Measurements from ENCODE around the gene CEP295NL. TPM values are rescaled to one million over a fixed set of nuclear protein-coding genes. Genes with fewer than 3 reads are reported as not detected.

Gene CEP295NL
- total RNA-seq, 1 experiment from 2014 or later: 0.87 TPM

GRCh38 chr17:78893684-78894083 is 9.3 kb downstream of the CEP295NL start:
- H3K9me3 ChIP-seq (ENCODE audit: control insufficient read depth, insufficient read depth, low read depth, low read length): no peaks in the 10 kb centered on the region
- H3K27ac ChIP-seq (ENCODE audit: low read length): no peak overlapping the region
- no TSS peak for BruUV-seq (replicated peaks)
- DNase-seq (ENCODE audit: low read depth, low spot score) (no peak), ATAC-seq (no peak)
- no peaks in the 10 kb centered on the region for H3K36me3 ChIP-seq (ENCODE audit: control insufficient read depth, insufficient read depth, low read length)
- H3K4me3 ChIP-seq (ENCODE audit: low read depth in 2 of 2, low read length in 2 of 2): no peak overlapping the region
- POLR2A ChIA-PET: no interaction called here
- H3K4me1 ChIP-seq (ENCODE audit: control insufficient read depth, insufficient read depth, low read length): no peaks in the 10 kb centered on the region
- TF ChIP-seq, protein P1, sequence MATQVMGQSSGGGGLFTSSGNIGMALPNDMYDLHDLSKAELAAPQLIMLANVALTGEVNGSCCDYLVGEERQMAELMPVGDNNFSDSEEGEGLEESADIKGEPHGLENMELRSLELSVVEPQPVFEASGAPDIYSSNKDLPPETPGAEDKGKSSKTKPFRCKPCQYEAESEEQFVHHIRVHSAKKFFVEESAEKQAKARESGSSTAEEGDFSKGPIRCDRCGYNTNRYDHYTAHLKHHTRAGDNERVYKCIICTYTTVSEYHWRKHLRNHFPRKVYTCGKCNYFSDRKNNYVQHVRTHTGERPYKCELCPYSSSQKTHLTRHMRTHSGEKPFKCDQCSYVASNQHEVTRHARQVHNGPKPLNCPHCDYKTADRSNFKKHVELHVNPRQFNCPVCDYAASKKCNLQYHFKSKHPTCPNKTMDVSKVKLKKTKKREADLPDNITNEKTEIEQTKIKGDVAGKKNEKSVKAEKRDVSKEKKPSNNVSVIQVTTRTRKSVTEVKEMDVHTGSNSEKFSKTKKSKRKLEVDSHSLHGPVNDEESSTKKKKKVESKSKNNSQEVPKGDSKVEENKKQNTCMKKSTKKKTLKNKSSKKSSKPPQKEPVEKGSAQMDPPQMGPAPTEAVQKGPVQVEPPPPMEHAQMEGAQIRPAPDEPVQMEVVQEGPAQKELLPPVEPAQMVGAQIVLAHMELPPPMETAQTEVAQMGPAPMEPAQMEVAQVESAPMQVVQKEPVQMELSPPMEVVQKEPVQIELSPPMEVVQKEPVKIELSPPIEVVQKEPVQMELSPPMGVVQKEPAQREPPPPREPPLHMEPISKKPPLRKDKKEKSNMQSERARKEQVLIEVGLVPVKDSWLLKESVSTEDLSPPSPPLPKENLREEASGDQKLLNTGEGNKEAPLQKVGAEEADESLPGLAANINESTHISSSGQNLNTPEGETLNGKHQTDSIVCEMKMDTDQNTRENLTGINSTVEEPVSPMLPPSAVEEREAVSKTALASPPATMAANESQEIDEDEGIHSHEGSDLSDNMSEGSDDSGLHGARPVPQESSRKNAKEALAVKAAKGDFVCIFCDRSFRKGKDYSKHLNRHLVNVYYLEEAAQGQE (IDR thresholded peaks at IDR 0.05; ENCODE audit: insufficient read depth in 1 of 2, low read depth in 2 of 2, low read length in 1 of 2): no peak
- TF ChIP-seq POLR2AphosphoS5 (IDR thresholded peaks at IDR 0.05; ENCODE audit: low read depth, low read length) (no peak), TCF7L2 (IDR thresholded peaks at IDR 0.05; ENCODE audit: low read depth, low read length) (no peak), SIN3A (IDR thresholded peaks at IDR 0.05; ENCODE audit: borderline replicate concordance, insufficient read depth, low read depth, low read length) (no peak)
- TF ChIP-seq, protein P2, sequence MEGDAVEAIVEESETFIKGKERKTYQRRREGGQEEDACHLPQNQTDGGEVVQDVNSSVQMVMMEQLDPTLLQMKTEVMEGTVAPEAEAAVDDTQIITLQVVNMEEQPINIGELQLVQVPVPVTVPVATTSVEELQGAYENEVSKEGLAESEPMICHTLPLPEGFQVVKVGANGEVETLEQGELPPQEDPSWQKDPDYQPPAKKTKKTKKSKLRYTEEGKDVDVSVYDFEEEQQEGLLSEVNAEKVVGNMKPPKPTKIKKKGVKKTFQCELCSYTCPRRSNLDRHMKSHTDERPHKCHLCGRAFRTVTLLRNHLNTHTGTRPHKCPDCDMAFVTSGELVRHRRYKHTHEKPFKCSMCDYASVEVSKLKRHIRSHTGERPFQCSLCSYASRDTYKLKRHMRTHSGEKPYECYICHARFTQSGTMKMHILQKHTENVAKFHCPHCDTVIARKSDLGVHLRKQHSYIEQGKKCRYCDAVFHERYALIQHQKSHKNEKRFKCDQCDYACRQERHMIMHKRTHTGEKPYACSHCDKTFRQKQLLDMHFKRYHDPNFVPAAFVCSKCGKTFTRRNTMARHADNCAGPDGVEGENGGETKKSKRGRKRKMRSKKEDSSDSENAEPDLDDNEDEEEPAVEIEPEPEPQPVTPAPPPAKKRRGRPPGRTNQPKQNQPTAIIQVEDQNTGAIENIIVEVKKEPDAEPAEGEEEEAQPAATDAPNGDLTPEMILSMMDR (IDR thresholded peaks at IDR 0.05): no peak
- intact Hi-C loops (cut with micrococcal nuclease; ENCODE audit: unreplicated experiment): no loop called here
- no peaks in the 10 kb centered on the region for H3K27me3 ChIP-seq (ENCODE audit: control insufficient read depth, insufficient read depth, low read length)
- in situ Hi-C loops (cut with HindIII; ENCODE audit: low pct_unique_long_range_greater_than_20kb, low sequenced_read_pairs): no loop called here
- CTCF ChIA-PET: no interaction called here

DNA sequence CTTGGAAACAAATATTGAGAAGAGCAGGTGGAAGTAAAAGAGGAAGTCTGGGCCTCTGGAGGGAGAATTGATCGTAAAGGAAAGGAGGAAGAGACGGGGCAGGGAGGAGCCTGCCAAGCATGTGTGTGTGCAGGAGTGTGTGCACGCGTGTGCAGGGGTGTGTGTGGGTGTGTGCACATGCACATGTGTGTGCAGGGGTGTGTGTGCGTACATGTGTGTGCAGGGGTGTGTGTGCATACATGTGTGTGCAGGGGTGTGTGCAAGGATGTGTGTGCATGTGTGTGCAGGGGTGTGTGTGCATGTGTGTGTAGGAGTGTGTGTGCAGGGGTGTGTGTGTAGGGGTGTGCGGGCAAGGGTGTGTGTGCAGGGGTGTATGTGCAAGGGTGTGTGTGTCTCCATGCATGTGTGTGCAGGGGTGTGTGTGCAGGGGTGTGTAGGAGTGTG is 10.0 kb downstream of the CEP295NL start:
- Histone ChIP-seq H3K36me3 (ENCODE audit: control insufficient read depth, insufficient read depth, low read length) (no peaks in the 10 kb centered on the region), H3K4me3 (ENCODE audit: low read depth in 2 of 2, low read length in 2 of 2) (no peak overlapping the region), H3K27ac (ENCODE audit: low read length) (no peak overlapping the region), H3K4me1 (ENCODE audit: control insufficient read depth, insufficient read depth, low read length) (no peaks in the 10 kb centered on the region), H3K27me3 (ENCODE audit: control insufficient read depth, insufficient read depth, low read length) (no peaks in the 10 kb centered on the region), H3K9me3 (ENCODE audit: control insufficient read depth, insufficient read depth, low read depth, low read length) (no peaks in the 10 kb centered on the region)
- in situ Hi-C loops (cut with HindIII; ENCODE audit: low pct_unique_long_range_greater_than_20kb, low sequenced_read_pairs) (no loop called here), intact Hi-C loops (cut with micrococcal nuclease; ENCODE audit: unreplicated experiment) (no loop called here)
- no peak for ATAC-seq
- TF ChIP-seq, protein P1 (IDR thresholded peaks at IDR 0.05; ENCODE audit: insufficient read depth in 1 of 2, low read depth in 2 of 2, low read length in 1 of 2): no peak
- no TSS peak for BruUV-seq (replicated peaks)
- CTCF ChIA-PET: no interaction called here
- no peak for DNase-seq (ENCODE audit: low read depth, low spot score)
- POLR2A ChIA-PET: no interaction called here

All from Panc1 (cell line).